GM12878 (cell line): Measurements from ENCODE around the gene HYDIN.
"Not testable (repeated sequence)": the region's sequence is repeated elsewhere in the genome, so short reads cannot be mapped to it uniquely, and the experiment has no call there.

Experiments used
- CTCF ChIP-seq, 3 experiments: IDR thresholded peaks in 2 of 3; conservative IDR thresholded peaks in 1 of 3; 2 replicates each; pipeline ENCODE4 v1.5.1; 2011; ENCODE audit warnings: low read depth in 3 of 3, low read length in 3 of 3, mild to moderate bottlenecking in 3 of 3, control low read depth in 2 of 3, moderate library complexity in 2 of 3, inconsistent platforms in 1 of 3, mixed read lengths in 1 of 3; ENCODE audit not compliant: control insufficient read depth in 2 of 3, insufficient read depth in 1 of 3; ENCODE audit errors: extremely low read depth in 1 of 3
- EGR1 ChIP-seq, 2 experiments: IDR thresholded peaks; 1 replicate in 1 of 2; 2 replicates in 1 of 2; pipeline ENCODE4 v1.6.1; 2011 to 2012; ENCODE audit warnings: low read depth in 2 of 2, low read length in 2 of 2, borderline replicate concordance in 1 of 2, mild to moderate bottlenecking in 1 of 2, moderate library complexity in 1 of 2
- ESRRA ChIP-seq: IDR thresholded peaks from 2 replicates; pipeline ENCODE4 v1.6.1; 2012; ENCODE audit warnings: mild to moderate bottlenecking, low read length, improper control_type of control experiment
- EZH2 ChIP-seq: IDR thresholded peaks from 2 replicates; pipeline ENCODE4 v1.6.1; 2012; ENCODE audit warnings: low read depth, mild to moderate bottlenecking, control low read depth, inconsistent platforms, low read length, borderline replicate concordance; ENCODE audit not compliant: control insufficient read depth
- FOXK2 ChIP-seq: fragments of 450-650 bp; IDR thresholded peaks from 2 replicates; pipeline ENCODE4 v1.6.1; 2017; ENCODE audit warnings: mild to moderate bottlenecking, moderate library complexity
- KLF5 ChIP-seq: fragments of 450-650 bp; IDR thresholded peaks from 2 replicates; pipeline ENCODE4 v1.6.1; 2014; ENCODE audit warnings: mild to moderate bottlenecking; ENCODE audit not compliant: partially characterized antibody
- NR2C1 ChIP-seq: fragments of 450-650 bp; IDR thresholded peaks from 2 replicates; pipeline ENCODE4 v1.6.1; 2017; ENCODE audit warnings: antibody characterized with exemption, mild to moderate bottlenecking, moderate library complexity
- POLR2A ChIP-seq: IDR thresholded peaks from 2 replicates; pipeline ENCODE4 v1.6.1; 2011; ENCODE audit warnings: low read depth, mild to moderate bottlenecking, low read length
- RAD21 ChIP-seq: IDR thresholded peaks from 2 replicates; pipeline ENCODE4 v1.6.1; 2011; ENCODE audit warnings: mild to moderate bottlenecking, low read depth, low read length, moderate library complexity; ENCODE audit not compliant: insufficient read depth
- ZNF207 ChIP-seq: fragments of 450-650 bp; IDR thresholded peaks from 2 replicates; pipeline ENCODE4 v1.6.1; 2014; ENCODE audit warnings: antibody characterized with exemption, mild to moderate bottlenecking, borderline replicate concordance
- TF ChIP-seq, protein P1 (sequence below): fragments of 150-350 bp; IDR thresholded peaks from 2 replicates; pipeline ENCODE4 v1.6.1; 2014; ENCODE audit warnings: mild to moderate bottlenecking, low read depth, low read length

- not testable (repeated sequence) for TF ChIP-seq POLR2A; ZNF207; ESRRA; NR2C1; CTCF (IDR thresholded peaks at IDR 0.05 in 2 of 3, conservative IDR thresholded peaks at IDR 0.05 in 1 of 3; ENCODE audit: control insufficient read depth in 2 of 3, extremely low read depth in 1 of 3, insufficient read depth in 1 of 3, low read depth in 3 of 3, low read length in 3 of 3); FOXK2; EZH2; EGR1 (IDR thresholded peaks at IDR 0.05; ENCODE audit: borderline replicate concordance in 1 of 2, low read depth in 2 of 2, low read length in 2 of 2); RAD21; KLF5
- TF ChIP-seq, protein P1, sequence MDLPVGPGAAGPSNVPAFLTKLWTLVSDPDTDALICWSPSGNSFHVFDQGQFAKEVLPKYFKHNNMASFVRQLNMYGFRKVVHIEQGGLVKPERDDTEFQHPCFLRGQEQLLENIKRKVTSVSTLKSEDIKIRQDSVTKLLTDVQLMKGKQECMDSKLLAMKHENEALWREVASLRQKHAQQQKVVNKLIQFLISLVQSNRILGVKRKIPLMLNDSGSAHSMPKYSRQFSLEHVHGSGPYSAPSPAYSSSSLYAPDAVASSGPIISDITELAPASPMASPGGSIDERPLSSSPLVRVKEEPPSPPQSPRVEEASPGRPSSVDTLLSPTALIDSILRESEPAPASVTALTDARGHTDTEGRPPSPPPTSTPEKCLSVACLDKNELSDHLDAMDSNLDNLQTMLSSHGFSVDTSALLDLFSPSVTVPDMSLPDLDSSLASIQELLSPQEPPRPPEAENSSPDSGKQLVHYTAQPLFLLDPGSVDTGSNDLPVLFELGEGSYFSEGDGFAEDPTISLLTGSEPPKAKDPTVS, result not testable (repeated sequence)
Measured at GRCh38 chr16:70995799-70996198, 234.7 kb downstream of the HYDIN start.
